NCI-H345 (cell line): ENCODE data around the gene BTNL8.
A peak's percentile ranks its signal among the peaks of the same experiment; 100 is the strongest.

Experiments used
- DNase-seq: peaks from one replicate; lab custom pipeline; 2025; lab: John Stamatoyannopoulos, UW

Gene BTNL8

GRCh38 chr5:180959661-180960060, 60.7 kb downstream of the BTNL8 start:
- no peak for DNase-seq

GRCh38 chr5:180960209-180960608, 61.2 kb downstream of the BTNL8 start:
- DNase-seq: no peak

- no peak for DNase-seq
Observed at GRCh38 chr5:180969406-180969805, 70.4 kb downstream of the BTNL8 start.

GRCh38 chr5:180970336-180970735, 71.4 kb downstream of the BTNL8 start:
- no peak for DNase-seq

GRCh38 chr5:180970875-180971274, 71.9 kb downstream of the BTNL8 start:
- no peak for DNase-seq

- DNase-seq: no peak
Observed at GRCh38 chr5:180974612-180975315, 75.8 kb downstream of the BTNL8 start.

GRCh38 chr5:180975338-180975737, 76.4 kb downstream of the BTNL8 start:
- DNase-seq: no peak

GRCh38 chr5:180976518-180976917, 77.6 kb downstream of the BTNL8 start:
- no peak for DNase-seq

GRCh38 chr5:180977852-180978251, 78.9 kb downstream of the BTNL8 start:
- no peak for DNase-seq

- no peak for DNase-seq
Observed at GRCh38 chr5:180982008-180982741, 83.2 kb downstream of the BTNL8 start.

- no peak for DNase-seq
Observed at GRCh38 chr5:180988016-180988415, 89.1 kb downstream of the BTNL8 start.

- DNase-seq: peak; percentile 56
Observed at GRCh38 chr5:180988592-180988991, 89.6 kb downstream of the BTNL8 start, which contains the start of gene BTNL3. Gene BTNL3, plus strand, starts transcription at chr5:180988846. Its CDS starts 183 bp downstream, at chr5:180989029.

GRCh38 chr5:180990086-180990881, 91.3 kb downstream of the BTNL8 start:
- DNase-seq: no peak

GRCh38 chr5:180990882-180991242, 91.9 kb downstream of the BTNL8 start:
- DNase-seq: no peak
